HG03460 (cell line): ENCODE results near the gene ADARB1.

Source experiments
- ATAC-seq: cut with Tn5 transposase; IDR thresholded peaks from one replicate; pipeline ENCODE4 v1.9.1; 2021; ENCODE audit not compliant: unreplicated experiment

The ADARB1 gene

GRCh38 chr21:45259206-45259840 lies 184.9 kb downstream of the ADARB1 start:
- ATAC-seq = no peak

DNA sequence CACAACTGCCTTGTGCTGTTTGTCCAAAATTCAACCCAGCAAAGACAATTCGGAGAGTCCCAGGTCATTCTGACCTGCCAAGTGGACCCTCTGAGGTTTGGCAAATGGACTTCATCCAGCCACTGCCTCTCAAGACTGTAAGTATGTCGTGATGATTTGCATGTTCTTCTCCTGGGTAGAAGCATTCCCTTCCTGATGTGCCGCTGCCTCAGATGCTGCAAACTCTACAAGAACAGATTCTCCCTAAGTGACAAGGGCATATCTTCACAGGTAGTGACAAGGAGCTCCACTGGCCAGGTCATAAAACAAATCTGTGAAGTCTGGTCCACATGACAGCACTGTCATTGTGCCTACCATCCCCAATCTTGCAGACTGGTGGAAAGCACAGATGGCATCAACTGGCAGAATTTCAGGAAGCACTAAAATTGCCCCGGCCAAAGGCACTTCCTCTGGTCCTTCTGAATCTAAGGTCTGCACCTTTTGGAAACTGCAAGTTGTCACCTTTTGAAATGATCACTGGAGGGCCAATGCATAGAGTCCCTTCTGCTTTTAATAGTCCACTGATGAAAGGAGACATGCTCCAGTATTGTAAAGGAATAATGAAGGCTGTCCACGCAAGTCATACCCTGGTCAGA lies 185.9 kb downstream of the ADARB1 start:
- no peak for ATAC-seq

DNA sequence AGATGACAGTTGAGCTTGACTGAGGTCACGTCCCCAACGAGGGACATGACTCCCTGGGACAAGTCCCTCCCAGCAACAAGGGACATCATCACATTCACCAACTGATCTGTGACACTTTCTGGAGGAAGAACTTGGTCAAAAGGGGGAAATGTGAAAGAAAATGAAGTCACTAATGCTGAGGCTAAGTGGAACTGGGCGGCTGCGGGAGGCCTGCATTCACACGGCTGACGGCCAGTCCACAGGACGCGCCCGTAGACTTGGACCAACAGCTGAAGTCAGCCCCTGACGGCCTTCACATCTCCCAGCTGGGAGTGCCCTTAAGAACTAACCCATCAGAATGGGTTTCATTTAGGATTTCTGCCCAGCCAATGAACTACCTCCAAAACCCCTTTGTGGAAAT lies 186.7 kb downstream of the ADARB1 start:
- ATAC-seq = no peak

DNA sequence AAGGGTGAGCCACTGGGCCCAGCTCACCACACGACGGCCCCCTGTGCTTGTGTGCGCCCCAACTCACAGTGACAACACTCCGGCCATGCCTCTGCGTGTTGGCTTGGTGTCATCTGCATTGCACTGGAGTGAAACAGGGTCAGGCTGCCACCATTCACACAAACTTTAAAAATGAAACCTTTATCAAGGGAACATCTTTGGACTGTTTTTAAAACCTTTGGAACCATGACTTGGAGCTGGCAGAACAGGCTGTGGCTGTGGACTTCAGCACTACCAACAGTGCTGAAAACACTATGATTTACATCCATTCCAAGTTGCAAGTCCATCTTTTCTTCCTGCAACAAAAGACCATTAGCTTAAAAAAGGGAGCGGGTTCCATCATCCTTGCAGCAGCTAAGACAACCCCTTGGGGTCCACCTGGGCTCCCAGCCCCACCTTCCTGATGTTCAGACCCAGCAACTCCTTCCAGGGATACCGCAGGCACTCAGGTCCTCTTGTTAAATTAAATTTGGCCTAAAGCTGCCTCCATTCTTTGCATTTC lies 187.7 kb downstream of the ADARB1 start:
- ATAC-seq = no peak

DNA sequence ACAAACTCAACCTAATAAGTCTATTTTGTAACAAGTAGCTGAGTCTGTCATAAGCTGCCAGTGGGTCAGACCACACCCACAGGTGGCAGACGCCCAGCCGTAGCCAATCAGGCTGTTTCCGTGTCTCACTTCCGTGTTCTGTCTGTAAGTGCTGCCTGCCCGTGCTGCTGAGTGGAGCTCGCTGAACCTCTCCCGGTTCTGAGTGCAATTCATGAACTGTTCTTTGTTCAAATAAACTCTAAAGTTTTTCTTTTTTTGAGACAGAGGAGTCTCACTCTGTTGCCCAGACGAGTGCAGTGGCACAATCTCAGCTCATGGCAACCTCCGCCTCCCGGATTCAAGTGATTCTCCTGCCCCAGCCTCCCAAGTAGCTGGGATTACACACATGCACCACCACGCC lies 188.2 kb downstream of the ADARB1 start:
- ATAC-seq = no peak

- ATAC-seq = no peak
These were observed 189.2 kb downstream of the ADARB1 start for GRCh38 chr21:45263534-45263933.

- no peak for ATAC-seq
These were observed 189.9 kb downstream of the ADARB1 start for GRCh38 chr21:45264146-45264911.

GRCh38 chr21:45264912-45265515 lies 190.6 kb downstream of the ADARB1 start:
- ATAC-seq = no peak

GRCh38 chr21:45265721-45266517 lies 191.5 kb downstream of the ADARB1 start:
- ATAC-seq = no peak

GRCh38 chr21:45266518-45267389 lies 192.4 kb downstream of the ADARB1 start:
- no peak for ATAC-seq

DNA sequence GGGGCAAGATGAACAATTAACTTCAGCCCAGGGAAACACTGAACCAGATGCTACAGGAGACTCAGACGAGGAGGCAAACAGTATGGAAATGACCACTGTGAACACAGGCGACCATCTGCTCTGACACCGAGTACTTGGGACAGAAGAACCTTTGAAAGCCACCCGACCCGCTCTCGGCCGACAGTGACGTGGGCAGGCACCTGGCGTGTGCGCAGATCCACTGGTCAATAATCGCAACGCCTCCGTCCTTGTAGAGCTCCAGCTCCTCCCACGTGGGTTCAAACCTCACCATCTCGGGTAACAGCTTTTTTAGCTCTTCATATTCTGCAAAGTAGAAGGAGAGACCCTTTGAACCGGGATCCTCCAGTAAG lies 193.0 kb downstream of the ADARB1 start:
- ATAC-seq = no peak

- ATAC-seq = no peak
These were observed 195.5 kb downstream of the ADARB1 start for GRCh38 chr21:45269861-45270260.

GRCh38 chr21:45270306-45270821 lies 196.0 kb downstream of the ADARB1 start:
- ATAC-seq = no peak
